Stimulated activated CD8-positive, alpha-beta memory T cell treated with anti-CD3 and anti-CD28 coated beads, Interleukin-4, amount 100 ng/mL, for 48 hours (primary cell): ENCODE results near the gene LRRC45.
"Not testable (repeated sequence)": the region's sequence is repeated elsewhere in the genome, so short reads cannot be mapped to it uniquely, and the experiment has no call there.

Experiments used
- DNase-seq: peaks from one replicate; pipeline ENCODE4 v3.0.0-alpha.2; 2020

Gene LRRC45

DNA sequence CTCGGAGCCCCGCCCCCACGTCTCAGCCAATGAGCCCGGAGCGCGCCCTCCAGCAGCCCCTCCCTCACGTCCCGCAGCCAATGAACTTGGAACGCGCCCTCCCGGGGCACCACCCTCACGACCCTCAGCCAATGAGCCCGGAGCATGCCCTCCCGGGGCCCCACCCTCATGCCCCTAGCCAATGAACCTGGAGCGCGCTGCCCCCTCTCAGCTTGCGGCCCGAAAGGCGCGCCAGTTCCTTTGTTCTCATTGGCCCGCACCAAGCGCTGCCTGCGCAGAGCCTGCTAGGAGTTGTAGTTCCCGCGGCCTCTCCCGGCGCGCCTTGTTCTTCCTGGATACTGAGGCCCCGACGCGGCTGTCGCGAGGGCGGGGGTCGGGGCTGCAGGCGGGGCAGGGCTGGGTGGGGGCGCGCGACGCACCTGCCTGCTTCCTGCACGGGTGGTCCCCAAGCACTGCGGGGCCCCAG, at the start of gene LRRC45:
Gene LRRC45, plus strand, starts transcription at position 325 of the 466 bp plus-strand sequence. CDS start 339 bp downstream, outside the sequence.
- peak; percentile 100 for DNase-seq

DNA sequence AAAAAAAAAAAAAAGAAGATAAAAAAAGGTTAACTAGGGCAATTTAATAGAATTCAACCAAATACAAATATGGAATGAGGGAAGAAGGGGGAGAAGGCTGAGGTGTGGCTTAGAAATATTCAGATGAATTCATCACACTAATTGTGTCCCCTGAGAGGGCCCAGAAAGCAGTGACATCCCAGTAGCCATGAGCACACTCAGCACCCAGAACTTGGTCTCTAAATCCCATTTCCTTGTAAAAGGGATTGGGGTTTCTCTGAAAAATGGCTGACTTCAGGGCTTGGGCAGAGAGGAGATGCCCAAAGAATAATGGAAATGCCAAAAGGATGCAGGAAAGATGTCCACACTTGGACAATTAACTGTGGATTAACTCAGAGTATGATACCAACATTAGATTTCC, 49.7 kb upstream of the LRRC45 start:
- DNase-seq, result no peak

DNA sequence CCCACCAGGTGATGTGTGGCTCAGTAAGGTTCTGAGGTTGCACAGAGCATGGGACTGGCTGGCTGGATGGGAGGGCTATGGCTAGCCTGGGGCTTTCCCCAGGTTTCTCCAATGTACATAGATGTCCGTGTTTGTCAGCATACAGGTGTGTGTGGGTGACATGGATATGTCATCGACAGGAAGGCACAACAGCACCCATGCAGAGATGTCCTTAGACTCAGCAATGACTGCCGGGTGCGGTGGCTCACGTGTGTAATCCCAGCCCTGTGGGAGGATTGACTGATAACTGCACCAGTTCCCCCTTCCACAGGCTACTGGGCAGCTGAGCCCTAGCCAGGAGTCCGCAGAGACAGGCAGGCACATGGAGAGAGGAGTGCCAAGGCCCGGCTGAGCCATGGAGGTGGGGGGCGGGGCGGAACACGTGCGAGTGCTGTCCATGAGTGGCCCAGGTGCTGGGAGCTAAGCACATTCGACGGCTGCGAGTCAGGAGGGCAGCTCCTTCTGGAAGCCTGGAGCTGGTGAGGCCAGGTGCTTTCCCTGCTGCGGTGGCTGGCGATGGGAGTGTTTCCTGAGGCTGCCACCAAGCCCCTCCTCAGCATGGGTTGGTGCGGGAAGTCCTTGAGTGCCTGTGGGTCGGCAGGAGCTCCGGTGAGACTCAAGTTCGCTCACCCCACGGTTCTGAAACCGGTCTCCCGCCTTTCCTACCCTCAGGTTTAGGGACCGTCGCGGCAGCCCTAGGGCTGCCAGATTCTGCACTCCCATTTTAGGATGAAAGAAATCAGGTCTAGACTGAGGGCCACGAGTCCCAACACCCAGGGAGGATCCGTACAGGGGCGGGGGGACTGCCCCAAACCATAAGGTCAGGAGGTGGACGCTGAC, 46.5 kb upstream of the LRRC45 start:
- DNase-seq, result peak; percentile 67

DNA sequence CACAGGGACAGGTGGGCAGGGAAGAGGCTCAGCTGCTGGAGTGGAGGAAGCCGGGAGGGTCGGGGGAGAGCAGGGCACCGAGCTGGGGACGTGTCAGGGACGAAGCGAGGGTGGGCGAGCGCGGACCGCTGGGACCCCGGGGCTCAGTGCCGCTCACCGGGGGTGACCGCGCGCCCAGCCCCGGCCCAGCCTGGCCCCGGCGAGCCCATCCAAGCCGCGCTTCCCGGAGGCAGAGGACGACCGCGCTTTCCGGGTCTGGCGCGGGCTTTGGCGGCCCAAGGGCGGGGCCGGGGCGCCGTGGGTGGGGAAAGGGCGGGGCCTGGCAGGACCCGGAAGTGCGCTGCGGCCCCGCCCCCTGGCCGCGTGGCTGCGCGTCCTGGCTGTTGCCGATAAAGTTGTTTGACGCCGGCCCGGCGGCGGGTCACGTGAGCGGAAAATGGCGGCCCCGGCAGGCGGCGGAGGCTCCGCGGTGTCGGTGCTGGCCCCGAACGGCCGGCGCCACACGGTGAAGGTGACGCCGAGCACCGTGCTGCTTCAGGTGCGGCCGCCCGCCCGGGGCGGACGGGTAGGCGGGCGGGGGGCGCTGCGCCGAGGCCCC, 45.8 kb upstream of the LRRC45 start, which contains the start of gene ASPSCR1:
Gene ASPSCR1, plus strand, starts transcription at position 419 of the 598 bp plus-strand sequence. Its CDS starts 18 bp downstream, at position 437.
- DNase-seq, result peak; percentile 93

DNA sequence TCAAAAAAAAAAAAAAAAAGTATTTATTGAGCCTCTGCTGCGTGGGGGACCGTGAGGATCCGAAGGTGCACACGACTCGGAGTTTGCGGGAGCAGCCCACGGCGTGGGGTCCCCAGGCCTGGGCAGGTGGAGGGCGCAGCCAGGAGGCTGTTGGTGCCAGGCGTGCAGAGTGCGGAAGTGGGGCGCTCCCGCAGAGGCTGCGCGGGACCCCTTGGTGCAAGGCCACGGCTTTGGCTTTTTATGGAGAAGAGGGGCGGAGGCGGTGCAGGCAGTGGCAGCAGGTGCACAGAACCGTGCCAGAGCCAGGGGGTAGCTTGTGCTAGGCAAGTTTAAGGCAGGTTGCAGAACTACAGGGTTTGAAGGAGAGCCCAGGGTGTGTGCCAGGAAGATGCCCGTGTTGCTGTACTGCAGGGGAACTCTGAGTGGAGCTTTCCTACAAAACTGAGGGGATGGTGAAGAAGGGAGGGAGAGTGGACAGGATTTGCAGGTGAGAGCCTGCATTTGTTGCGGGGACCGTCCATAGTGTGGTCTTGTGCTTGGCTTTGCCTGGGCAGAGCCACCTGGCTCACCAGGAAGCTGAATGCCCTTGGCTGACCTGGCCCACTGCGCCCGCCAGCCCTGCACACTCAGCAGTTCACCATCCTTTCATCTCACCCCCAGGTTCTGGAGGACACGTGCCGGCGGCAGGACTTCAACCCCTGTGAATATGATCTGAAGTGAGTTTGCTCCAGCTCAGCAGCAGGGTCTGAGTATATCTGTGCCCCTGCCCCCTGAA, 44.4 kb upstream of the LRRC45 start:
- DNase-seq, result no peak

DNA sequence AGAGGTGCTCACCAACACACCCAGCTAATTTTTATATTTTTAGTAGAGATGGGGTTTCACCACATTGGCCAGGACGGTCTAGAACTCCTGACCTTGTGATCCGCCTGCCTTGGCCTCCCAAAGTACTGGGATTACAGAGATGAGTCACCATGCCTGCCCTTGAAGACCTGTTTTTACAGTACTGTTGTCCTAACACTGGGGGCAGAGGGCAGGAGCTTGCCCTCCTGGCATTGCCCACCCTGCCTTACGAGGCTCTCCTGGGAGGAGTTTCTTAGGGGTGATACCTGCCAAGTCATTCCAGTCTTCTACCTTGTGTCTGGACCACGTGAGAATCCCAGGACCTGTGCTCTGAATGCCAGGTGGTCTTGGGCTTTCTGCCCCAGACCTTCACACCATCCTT, 43.0 kb upstream of the LRRC45 start:
- DNase-seq, result no peak

DNA sequence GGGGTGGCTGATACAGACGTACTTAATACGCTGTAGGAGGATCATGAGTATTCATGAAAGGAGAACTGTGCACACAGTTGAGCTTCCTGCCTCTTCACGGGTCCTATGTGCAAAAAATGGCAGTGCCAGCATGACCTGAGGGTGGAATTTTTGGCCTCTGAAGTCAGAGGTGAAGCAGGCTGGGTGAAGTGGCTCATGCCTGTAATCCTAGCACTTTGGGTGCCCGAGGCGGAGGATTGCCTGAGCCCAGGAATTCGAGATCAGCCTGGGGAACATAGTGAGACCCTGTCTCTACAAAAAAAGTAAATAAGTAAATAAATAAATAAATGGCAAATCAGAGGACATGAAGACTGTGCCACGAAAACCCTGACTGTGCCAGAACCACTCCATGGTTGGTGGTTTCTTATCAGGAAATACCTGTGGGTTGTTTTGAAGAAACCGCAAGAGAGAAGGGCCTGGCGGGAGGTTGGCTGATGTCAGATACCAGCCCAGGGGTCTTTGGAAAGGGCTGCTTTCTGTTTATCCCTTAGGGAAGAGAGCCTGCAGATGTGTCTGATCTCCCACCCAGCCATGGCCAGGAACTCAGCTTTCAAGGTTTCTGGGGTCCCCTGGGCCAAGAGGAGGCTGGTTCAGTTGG, 42.3 kb upstream of the LRRC45 start:
- no peak for DNase-seq

DNA sequence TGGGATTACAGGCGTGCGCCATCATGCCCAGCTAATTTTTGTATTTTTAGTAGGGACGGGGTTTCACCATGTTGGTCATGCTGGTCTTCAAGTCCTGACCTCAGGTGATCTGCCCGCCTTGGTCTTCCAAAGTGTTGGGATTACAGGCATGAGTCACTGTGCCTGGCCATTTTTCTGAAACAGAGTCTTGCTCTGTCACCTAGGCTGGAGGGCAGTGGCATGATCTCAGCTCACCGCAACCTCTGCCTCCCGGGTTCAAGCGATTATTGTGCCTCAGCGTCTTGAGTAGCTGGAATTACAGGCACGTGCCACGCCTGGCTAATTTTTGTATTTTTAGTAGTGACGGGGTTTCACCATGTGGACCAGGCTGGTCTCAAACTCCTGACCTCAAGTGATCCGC, 41.6 kb upstream of the LRRC45 start:
- DNase-seq, result not testable (repeated sequence)

DNA sequence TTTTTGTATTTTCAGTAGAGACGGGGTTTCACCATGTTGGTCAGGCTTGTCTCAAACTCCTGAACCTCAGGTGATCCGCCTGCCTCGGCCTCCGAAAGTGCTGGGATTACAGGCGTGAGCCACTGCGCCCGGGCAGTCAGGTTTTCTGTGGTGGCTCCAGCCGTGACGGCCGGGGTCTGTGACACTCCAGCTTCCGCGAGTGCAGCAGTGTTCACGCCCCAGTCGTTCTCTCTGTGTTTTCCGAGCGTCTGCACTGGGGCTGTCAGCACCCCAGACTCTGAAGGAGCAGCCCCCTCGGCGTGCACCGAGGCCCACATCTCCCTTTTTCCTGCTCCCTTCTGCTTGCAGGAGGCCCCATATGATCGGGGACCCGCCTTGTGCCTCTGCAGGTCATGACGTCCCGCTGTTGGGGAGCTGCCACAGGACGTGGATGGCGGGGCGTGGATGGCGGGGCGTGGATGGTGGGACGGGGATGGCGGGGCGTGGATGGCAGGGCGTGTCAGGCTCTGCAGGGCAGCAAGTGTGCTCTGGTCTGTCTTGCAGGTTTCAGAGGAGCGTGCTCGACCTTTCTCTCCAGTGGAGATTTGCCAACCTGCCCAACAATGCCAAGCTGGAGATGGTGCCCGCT, 40.0 kb upstream of the LRRC45 start:
- no peak for DNase-seq

DNA sequence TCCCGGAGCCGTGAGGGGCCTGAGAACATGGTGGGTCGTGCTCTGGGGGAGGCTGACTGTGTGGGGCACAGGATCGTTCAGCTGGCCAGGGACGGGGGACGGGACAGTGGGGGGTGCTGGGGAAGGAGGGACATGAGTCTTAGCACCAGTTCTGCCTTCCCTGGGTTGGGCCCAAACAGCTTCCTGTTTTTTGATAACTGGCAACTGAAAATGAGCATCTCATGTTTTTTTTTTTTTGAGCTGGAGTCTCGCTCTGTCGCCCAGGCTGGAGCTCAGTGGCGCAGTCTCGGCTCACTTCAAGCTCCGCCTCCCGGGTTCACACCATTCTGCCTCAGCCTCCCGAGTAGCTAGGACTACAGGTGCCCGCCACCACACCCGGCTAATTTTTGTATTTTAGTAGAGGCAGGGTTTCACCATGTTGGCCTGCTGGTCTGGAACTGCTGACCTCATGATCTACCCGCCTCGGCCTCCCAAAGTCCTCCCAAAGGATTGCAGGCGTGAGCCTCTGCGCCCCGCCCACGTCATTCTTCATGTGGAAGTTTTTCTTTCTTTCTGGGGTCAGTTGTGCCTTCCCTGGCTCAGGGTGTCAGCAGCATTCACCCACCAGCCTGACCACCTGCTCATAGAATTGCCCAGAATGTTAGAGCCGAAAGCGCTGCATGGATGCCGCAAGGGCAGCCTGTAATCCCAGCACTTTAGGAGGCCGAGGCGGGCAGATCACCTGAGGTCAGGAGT, 39.3 kb upstream of the LRRC45 start:
- no peak for DNase-seq

DNA sequence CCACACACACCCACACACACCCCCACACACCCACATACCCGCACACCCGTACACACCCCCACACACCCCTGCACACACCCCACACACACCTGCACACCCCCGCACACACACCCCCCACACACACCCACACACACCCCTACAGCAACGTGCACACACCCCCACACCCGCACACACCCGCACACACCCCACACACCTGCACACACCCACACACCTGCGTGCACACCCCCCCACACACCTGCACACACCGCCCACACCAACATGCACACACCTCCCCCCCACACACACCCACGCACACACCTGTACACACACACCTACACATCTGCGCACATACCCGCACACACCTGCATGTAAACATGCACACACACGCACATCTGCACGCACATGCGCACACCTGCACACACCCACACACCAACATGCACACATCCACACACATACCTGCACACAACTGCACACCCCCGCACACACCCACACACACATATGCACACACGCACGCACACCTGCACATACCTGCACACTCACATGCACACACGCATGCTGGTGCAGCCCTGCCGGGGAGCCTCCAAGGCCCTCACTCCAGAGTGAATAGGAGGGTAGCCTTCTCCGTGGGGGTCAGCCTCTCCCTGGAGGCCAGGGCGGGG, 38.2 kb upstream of the LRRC45 start:
- no peak for DNase-seq

DNA sequence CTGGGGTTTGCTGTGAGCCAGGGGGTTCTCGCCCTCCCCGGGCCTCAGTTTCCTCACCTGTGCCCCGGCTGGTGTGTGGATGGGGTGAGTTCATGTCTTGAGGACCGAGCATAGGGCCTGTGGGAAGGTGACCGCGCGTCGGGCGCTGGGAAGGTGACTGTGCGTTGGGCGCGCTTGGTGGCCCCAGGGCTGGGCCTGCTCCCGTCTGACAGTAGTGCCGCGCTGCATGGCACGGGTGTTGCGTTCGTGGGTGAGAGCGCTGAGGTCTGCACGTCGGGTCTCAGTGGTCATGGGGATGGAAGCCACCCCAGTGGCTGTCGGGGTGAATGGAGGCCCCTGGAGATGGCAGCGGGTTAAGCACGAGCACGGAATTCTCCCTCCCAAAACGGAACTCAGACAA, 36.5 kb upstream of the LRRC45 start:
- no peak for DNase-seq

DNA sequence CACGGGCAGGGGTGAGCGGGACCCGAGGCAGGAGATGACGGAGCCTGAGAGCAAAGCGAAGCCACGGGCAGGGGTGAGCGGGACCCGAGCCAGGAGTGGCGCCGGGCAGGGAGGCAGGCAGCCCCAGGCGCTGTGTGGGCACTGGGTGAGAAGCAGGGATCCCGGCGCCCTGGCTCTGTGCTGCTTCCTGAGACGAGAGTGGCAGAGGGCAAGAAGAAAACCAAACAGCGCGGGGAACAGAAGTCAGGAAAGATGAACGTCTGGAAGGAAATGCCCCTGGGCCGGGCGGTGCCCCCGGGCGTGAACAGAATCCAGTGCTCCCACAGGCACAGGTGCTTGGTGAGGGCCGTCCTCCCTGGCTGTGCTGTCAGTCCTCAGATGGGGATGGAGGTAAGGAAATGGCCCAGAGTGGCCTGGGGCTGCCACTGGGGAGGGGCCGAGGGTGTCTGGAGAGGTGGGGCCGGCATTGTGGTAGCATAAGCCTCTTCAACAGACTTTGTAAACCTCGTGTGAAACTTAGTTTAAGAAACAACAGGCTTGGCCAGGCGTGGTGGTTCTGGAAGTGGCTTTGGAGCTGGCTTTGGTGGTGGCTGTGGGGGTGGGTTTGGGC, 35.8 kb upstream of the LRRC45 start:
- DNase-seq, result no peak

DNA sequence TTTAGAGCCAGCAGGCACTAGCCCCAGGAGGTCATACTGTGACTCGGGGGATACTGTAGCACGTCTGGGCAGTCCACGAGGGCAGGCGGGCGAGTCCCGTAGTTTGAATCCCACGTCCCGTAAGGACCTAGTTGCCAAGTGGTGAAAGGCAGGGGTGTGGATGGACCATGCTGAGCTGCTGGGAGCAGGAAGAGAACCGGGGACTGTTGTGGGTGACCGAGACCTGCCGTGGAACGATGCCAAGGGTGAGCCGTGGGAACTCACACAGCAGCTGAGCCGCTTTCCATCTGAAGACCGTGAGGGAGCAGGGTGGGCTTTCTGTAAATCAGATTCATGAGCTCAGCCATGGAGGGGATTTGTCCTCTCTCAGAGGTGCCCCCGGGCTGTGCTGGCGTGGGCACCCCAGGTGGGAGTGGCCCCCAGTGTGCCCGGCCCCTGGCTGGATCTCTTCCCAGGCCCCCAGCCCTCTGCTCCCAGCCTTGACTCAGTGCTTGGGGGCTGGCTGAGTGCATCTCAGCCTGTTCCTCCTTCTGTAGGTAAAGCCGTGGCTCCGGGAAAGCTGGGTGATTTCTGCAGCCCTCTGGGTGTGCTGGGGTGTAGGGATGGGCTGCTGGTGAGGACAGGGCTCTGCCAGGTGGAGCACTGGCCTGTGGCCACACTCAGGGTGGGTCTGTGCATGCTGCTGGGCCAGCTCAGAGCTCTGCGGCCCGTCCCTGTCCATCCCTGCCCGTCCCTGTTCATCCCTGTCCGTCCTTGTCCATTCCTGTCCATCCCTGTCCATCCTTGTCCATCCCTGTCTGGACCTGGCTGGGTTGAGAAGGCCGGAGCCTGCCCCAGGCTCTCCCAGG, 32.0 kb upstream of the LRRC45 start:
- DNase-seq, result no peak

DNA sequence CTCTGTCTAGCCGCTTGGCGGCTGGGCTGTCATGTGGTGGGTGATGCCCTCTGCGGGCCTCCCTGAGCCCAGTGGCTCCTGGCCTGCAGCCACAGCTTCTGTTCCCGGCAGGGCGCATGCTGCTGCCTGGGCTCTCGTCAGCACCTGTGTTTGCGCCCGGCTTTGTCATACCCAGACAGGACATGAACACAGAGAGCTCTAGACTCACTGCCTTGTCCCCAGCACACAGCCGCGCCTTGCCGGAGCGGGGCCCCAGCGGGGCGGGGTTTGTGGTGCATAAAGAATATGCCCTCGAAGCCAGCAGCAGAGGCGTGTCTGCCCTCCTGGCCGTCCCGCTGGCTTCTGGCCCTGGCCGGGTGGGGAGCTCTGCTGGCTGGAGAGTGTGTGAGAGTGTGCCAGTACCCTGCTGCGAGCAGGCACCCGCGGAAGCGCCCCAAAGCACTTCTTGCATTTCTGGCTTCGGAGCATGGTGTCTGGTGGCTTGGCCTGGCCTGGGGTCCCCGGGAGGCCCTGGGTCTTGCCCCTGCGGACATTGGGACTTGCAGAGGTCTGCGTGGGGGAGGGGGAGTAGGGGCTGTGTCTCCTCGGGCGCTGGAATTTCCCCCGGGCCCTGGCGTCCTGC, 31.3 kb upstream of the LRRC45 start:
- no peak for DNase-seq

DNA sequence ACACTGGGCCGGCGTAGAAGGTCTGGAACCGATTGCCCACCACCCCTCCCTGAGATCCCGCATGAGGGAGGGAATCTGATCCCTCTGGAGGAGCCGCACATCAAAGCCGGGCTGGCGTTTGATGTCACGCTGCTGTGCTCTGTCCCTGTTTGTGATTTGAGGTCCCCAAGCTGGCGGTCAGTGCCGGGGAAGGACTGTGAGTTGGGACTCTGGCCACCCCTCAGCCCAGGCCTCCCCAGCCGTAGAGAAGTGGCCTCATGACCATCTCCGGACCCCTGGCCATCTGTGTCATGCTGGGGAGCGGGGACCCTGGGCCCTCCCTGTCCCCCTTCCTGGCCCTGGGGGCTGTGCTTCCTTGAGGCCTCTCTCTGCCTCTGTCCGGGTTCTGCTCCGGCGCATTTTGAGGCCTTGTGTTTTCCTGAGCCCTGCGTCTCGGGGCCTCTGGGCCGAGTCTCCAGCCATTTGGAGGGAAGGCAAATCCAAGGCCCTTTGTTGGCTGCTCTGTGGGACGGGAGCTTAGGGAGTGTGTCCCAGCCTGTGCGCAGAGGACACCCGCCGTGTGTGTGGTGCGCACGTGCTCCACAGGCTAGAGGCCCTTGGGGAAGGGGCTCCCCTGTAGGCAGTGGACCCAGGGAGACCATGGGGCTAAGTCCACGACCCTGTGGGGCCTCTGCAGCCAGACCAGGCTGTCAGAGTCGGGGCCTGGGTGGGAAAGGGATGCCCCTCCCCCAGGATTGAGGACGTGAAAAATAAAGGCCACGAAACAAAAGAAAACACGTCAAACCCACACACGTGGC, 30.6 kb upstream of the LRRC45 start:
- no peak for DNase-seq

DNA sequence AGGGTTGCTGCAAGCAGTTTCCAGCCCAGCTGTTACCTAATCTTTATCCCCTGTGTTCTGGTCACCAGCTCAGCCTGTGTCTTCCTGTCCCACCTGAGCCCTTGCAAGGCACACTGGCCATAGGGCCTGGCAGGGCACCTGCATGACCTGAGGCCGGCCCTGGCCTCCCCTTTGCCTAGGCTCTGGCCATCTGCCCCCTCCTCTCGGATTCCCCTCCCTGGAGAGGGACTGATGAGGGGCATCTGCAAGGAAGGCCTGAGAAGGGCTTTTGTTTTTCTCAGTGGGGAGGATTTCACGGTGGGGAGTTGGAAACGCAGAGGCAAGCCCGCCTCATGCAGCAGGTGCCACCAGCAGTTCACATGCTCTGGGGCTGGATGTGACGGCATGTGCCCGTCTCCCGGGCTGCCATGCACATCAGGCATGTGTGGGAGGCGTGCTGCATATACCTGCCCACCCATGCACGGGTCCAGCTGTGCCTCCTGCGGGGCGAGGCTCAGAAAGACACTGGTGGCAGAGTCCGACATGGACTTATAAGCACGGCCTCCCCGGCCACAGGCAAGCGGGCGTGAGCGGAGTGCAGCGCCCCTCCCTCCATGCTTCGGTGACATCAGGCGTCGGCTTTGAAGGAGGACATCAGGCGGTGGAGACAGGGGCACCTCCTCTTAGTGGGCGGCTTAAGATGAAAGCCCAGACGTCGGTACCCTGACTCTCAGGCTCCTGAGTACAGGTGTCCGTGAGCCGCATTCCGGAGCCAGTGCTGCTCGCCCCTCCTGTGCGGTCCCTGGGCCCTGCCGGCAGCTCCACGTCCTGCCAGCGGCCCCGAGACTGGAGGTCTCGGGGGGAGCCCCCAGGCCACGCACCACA, 29.1 kb upstream of the LRRC45 start:
- no peak for DNase-seq
